ENCODE results near the gene TMEM253. TPM values are rescaled to one million over a fixed set of nuclear protein-coding genes. Genes with fewer than 3 reads are reported as not detected.

Gene TMEM253
- total RNA-seq, 1 experiment from 2014 or later = 0.98 TPM

DNA sequence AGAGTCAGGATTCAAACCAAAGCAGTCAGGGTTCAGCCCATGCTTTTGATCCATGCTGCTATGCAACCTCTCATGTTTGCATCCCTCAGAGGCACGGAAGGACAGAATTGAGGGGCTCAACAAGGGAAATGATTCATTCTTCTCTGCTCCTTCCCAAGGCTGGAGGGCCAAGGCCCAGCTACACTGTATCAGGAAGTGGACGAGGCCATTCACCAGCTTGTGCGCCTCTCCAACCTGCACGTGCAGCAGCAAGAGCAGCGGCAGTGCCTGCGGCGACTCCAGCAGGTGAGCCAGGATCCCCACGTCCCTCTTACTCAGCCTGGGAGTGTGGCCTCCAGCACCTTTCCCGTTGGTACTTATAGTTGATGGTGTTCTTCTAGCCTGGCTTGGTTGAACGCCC is 22.1 kb upstream of the TMEM253 start:
- Histone ChIP-seq H3K36me3 (ENCODE audit: control insufficient read depth, insufficient read depth, low read length) (no peaks in the 10 kb centered on the region; the same call in 1 of the 2 replicates), H3K4me1 (no peaks in the 10 kb centered on the region), H3K9me3 (no peaks in the 10 kb centered on the region), H3K4me3 (ENCODE audit: low read depth, low read length) (no peak overlapping the region), H3K27me3 (replicated peaks; ENCODE audit: control insufficient read depth, insufficient read depth, low read length) (no peaks in the 10 kb centered on the region)
- no peak overlapping the region for H3K27ac Mint-ChIP-seq (ENCODE audit: unreplicated experiment)
- no TSS peak for BruUV-seq (replicated peaks)
- POLR2A ChIA-PET = no interaction called here
- no peak for DNase-seq
- no peaks in the 10 kb centered on the region for H3K36me3 Mint-ChIP-seq (ENCODE audit: insufficient read depth, unreplicated experiment)
- no peaks in the 10 kb centered on the region for H3K4me1 Mint-ChIP-seq (ENCODE audit: low read depth, unreplicated experiment)
- H3K9me3 Mint-ChIP-seq (ENCODE audit: unreplicated experiment) = no peaks in the 10 kb centered on the region
- no peak overlapping the region for H3K4me3 Mint-ChIP-seq (ENCODE audit: unreplicated experiment)
- intact Hi-C loops (cut with micrococcal nuclease; ENCODE audit: unreplicated experiment) = no loop called here
- H3K27me3 Mint-ChIP-seq (ENCODE audit: insufficient read depth, unreplicated experiment) = no peaks in the 10 kb centered on the region
- CTCF ChIA-PET = no interaction called here
- TF ChIP-seq, protein P1, sequence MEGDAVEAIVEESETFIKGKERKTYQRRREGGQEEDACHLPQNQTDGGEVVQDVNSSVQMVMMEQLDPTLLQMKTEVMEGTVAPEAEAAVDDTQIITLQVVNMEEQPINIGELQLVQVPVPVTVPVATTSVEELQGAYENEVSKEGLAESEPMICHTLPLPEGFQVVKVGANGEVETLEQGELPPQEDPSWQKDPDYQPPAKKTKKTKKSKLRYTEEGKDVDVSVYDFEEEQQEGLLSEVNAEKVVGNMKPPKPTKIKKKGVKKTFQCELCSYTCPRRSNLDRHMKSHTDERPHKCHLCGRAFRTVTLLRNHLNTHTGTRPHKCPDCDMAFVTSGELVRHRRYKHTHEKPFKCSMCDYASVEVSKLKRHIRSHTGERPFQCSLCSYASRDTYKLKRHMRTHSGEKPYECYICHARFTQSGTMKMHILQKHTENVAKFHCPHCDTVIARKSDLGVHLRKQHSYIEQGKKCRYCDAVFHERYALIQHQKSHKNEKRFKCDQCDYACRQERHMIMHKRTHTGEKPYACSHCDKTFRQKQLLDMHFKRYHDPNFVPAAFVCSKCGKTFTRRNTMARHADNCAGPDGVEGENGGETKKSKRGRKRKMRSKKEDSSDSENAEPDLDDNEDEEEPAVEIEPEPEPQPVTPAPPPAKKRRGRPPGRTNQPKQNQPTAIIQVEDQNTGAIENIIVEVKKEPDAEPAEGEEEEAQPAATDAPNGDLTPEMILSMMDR (IDR thresholded peaks at IDR 0.05; ENCODE audit: insufficient read depth in 1 of 2, low read depth in 1 of 2, low read length in 1 of 2, severe bottlenecking in 1 of 2, unreplicated experiment in 1 of 2) = no peak

DNA sequence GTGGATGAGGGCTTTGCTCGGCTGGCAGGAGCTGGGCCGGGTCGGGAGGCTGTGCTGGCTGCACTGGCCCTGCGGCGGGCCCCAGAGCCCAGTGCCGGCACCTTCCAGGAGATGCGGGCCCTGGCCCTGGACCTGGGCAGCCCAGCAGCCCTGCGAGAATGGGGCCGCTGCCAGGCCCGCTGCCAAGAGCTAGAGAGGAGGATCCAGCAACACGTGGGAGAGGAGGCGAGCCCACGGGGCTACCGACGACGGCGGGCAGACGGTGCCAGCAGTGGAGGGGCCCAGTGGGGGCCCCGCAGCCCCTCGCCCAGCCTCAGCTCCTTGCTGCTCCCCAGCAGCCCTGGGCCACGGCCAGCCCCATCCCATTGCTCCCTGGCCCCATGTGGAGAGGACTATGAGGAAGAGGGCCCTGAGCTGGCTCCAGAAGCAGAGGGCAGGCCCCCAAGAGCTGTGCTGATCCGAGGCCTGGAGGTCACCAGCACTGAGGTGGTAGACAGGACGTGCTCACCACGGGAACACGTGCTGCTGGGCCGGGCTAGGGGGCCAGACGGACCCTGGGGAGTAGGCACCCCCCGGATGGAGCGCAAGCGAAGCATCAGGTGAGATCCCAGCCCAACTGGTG is 19.2 kb upstream of the TMEM253 start:
- Histone ChIP-seq H3K9me3 (no peaks in the 10 kb centered on the region), H3K4me3 (ENCODE audit: low read depth, low read length) (no peak overlapping the region), H3K4me1 (no peaks in the 10 kb centered on the region; the same call in 1 of the 2 replicates), H3K27me3 (replicated peaks; ENCODE audit: control insufficient read depth, insufficient read depth, low read length) (no peaks in the 10 kb centered on the region), H3K36me3 (ENCODE audit: control insufficient read depth, insufficient read depth, low read length) (no peaks in the 10 kb centered on the region; the same call in 1 of the 2 replicates)
- DNase-seq = no peak
- Mint-ChIP-seq H3K36me3 (ENCODE audit: insufficient read depth, unreplicated experiment) (peaks cover 5% of the 10 kb centered on the region), H3K4me1 (ENCODE audit: low read depth, unreplicated experiment) (peaks cover 8% of the 10 kb centered on the region), H3K27ac (ENCODE audit: unreplicated experiment) (no peak overlapping the region), H3K4me3 (ENCODE audit: unreplicated experiment) (no peak overlapping the region), H3K27me3 (ENCODE audit: insufficient read depth, unreplicated experiment) (no peaks in the 10 kb centered on the region), H3K9me3 (ENCODE audit: unreplicated experiment) (no peaks in the 10 kb centered on the region)
- intact Hi-C loops (cut with micrococcal nuclease; ENCODE audit: unreplicated experiment) = no loop called here
- ChIA-PET POLR2A (no interaction called here), CTCF (no interaction called here)
- no TSS peak for BruUV-seq (replicated peaks)
- TF ChIP-seq, protein P1 (IDR thresholded peaks at IDR 0.05; ENCODE audit: insufficient read depth in 1 of 2, low read depth in 1 of 2, low read length in 1 of 2, severe bottlenecking in 1 of 2, unreplicated experiment in 1 of 2) = no peak

DNA sequence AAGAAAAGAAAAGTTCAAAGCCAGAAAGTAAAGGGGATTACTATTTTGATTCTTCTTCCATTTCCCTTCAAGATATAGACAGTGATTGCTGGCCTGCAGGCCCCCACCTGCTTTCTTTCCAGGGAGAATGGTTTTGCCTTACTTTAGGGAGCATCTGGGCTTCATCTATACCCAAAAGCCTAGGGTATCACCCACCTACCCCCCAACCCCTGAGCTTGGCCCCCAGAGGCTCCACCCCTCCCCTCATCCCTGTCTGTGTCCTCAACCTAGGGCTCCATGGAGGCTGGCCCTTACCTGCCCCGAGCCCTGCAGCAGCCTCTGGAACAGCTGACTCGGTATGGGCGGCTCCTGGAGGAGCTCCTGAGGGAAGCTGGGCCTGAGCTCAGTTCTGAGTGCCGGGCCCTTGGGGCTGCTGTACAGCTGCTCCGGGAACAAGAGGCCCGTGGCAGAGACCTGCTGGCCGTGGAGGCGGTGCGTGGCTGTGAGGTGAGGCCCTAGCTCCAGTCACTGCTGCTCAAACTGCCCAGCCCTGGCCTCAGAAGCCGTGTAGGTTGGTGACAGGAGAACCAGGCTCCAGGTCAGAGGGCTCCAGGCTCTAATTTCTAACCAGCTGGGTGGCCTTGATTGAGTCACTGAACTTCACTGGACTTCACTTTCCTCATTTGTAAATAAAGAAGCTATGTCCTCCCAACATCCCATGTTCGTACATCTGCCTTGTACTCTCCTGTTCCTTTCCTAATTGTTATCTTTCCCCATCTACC is 17.1 kb upstream of the TMEM253 start:
- ChIA-PET POLR2A (no interaction called here), CTCF (interaction anchor here (1.7 to 2.1 kb wide), 2 partner anchors 12 to 15 kb away, joined by 6 to 7 read pairs; no protein-coding TSS in a partner anchor)
- Mint-ChIP-seq H3K27ac (ENCODE audit: unreplicated experiment) (no peak overlapping the region), H3K4me1 (ENCODE audit: low read depth, unreplicated experiment) (peaks cover 8% of the 10 kb centered on the region), H3K27me3 (ENCODE audit: insufficient read depth, unreplicated experiment) (no peaks in the 10 kb centered on the region), H3K36me3 (ENCODE audit: insufficient read depth, unreplicated experiment) (peaks cover 7% of the 10 kb centered on the region), H3K9me3 (ENCODE audit: unreplicated experiment) (no peaks in the 10 kb centered on the region), H3K4me3 (ENCODE audit: unreplicated experiment) (no peak overlapping the region)
- intact Hi-C loops (cut with micrococcal nuclease; ENCODE audit: unreplicated experiment) = no loop called here
- no peaks in the 10 kb centered on the region; the same call in 1 of the 2 replicates for H3K36me3 ChIP-seq (ENCODE audit: control insufficient read depth, insufficient read depth, low read length)
- no peak for DNase-seq
- no peaks in the 10 kb centered on the region for H3K9me3 ChIP-seq
- H3K4me3 ChIP-seq (ENCODE audit: low read depth, low read length) = no peak overlapping the region
- TF ChIP-seq, protein P1 (IDR thresholded peaks at IDR 0.05; ENCODE audit: insufficient read depth in 1 of 2, low read depth in 1 of 2, low read length in 1 of 2, severe bottlenecking in 1 of 2, unreplicated experiment in 1 of 2) = no peak
- BruUV-seq (replicated peaks) = no TSS peak
- H3K27me3 ChIP-seq (replicated peaks; ENCODE audit: control insufficient read depth, insufficient read depth, low read length) = no peaks in the 10 kb centered on the region
- no peaks in the 10 kb centered on the region; the same call in 1 of the 2 replicates for H3K4me1 ChIP-seq
